Transverse colon (tissue), 4 donors: ENCODE results near the gene NEK5. TPM values are rescaled to one million over a fixed set of nuclear protein-coding genes. Genes with fewer than 3 reads are reported as not detected.

Experiments
- DNase-seq: peaks from one replicate; pipeline ENCODE4 v3.0.0-alpha.2; 2019
- H3K27ac ChIP-seq, 4 donors: fragments of 200-600 bp; sonication (generic); 2 replicates each; pipeline ENCODE4 v1.5.1; 2016 to 2018; ENCODE audit warnings: inconsistent platforms in 4 of 4
- H3K27me3 ChIP-seq: fragments of 200-600 bp; sonication (generic); 2 replicates; pipeline ENCODE4 v1.5.1; 2017; ENCODE audit warnings: inconsistent platforms
- H3K36me3 ChIP-seq, 4 donors: fragments of 200-600 bp; sonication (generic); 2 replicates each; pipeline ENCODE4 v1.5.1; 2017 to 2019; ENCODE audit warnings: inconsistent platforms in 4 of 4
- H3K4me1 ChIP-seq, 4 donors: fragments of 200-600 bp; sonication (generic); 2 replicates each; pipeline ENCODE4 v1.5.1; 2017 to 2020; ENCODE audit warnings: inconsistent platforms in 4 of 4
- H3K4me3 ChIP-seq, 4 donors: fragments of 200-600 bp; sonication (generic); 1 replicate in 1 of 4; 2 replicates in 3 of 4; pipeline versions ENCODE4 v1.5.1 to v1.6.1; 2017 to 2019; ENCODE audit warnings: inconsistent platforms in 4 of 4
- H3K9me3 ChIP-seq, 2 donors: fragments of 200-600 bp; sonication (generic); 2 replicates each; pipeline ENCODE4 v1.5.1; 2017 to 2019; ENCODE audit warnings: inconsistent platforms in 2 of 2
- CTCF ChIP-seq, 5 experiments: fragments of 200-600 bp in 3 of 5; fragments of 450-650 bp in 2 of 5; sonication (generic) in 3 of 5; IDR thresholded peaks; 1 replicate in 2 of 5; 2 replicates in 3 of 5; pipeline ENCODE4 v1.5.1; 2016 to 2017; ENCODE audit warnings: antibody characterized with exemption in 5 of 5, inconsistent platforms in 3 of 5, mild to moderate bottlenecking in 2 of 5, moderate library complexity in 1 of 5
- EP300 ChIP-seq: sonication (generic); formaldehyde crosslinking; IDR thresholded peaks from one replicate; pipeline ENCODE4 v1.6.1; 2017; ENCODE audit warnings: antibody characterized with exemption, low read depth
- POLR2A ChIP-seq: fragments of 450-650 bp; IDR thresholded peaks from one replicate; pipeline ENCODE4 v1.6.1; 2016; ENCODE audit warnings: antibody characterized with exemption, mild to moderate bottlenecking, moderate library complexity
- POLR2AphosphoS5 ChIP-seq, 3 donors: sonication (generic); formaldehyde crosslinking; IDR thresholded peaks; one replicate each; pipeline ENCODE4 v1.6.1; 2016; ENCODE audit warnings: antibody characterized with exemption in 3 of 3
- WGBS, 2 donors: methylation state at CpG; one replicate each; pipeline ENCODE4 v1.1.5; 2018; ENCODE audit warnings: low coverage in 1 of 2; 5-methylcytosine and 5-hydroxymethylcytosine counted together
- in situ Hi-C, 4 donors: fragments of 200-750 bp; cut with MboI; loops; one replicate each; pipeline versions ENCODE4 v1.15.0 to v1.15.1; 2017; ENCODE audit warnings: low sequenced_read_pairs in 3 of 4, low pct_ligation_motif_present in 1 of 4, low pct_unique_long_range_greater_than_20kb in 1 of 4
- intact Hi-C: fragments of 100-400 bp; cut with DNase I; formaldehyde crosslinking; loops from one replicate; pipeline ENCODE4 v1.15.1; 2023; ENCODE audit warnings: low total_unique reads
- total RNA-seq, 4 donors: library from RNA; depleted of rRNA; stranded (reverse); fragments of >200 nt; gene quantifications; one replicate each; pipeline ENCODE4 v1.1.0, GENCODE V29; 2016

Gene NEK5
- total RNA-seq, 4 donors from 2014 or later = 0.14 to 0.48 TPM; not detected in 2

GRCh38 chr13:52001120-52001731, 127.6 kb downstream of the NEK5 start:
- Histone ChIP-seq H3K4me3 (no peak overlapping the region), H3K27me3 (no peaks in the 10 kb centered on the region), H3K27ac (no peak overlapping the region), H3K9me3 (no peaks in the 10 kb centered on the region), H3K4me1 (peaks cover 3 to 30% (median 16%) of the 10 kb centered on the region in 4 donors), H3K36me3 (no peaks in the 10 kb centered on the region)
- intact Hi-C loops = loop anchor here (10.0 kb wide), 1 partner anchor 124 kb away; the partner anchor contains the start of gene NEK5
- 34 to 42% methylated on average over 3 of the region's 3 CpGs for WGBS, 2 donors
- TF ChIP-seq EP300 (no peak), CTCF (IDR thresholded peaks at IDR 0.05) (peak; percentile 58 to 74 (median 70))
- DNase-seq = no peak
- in situ Hi-C loops = loop anchor here in 2 of 4 donors (10.0 to 25.0 kb wide), 4 partner anchors 124 to 461 kb away; partner anchors contain the start of genes CKAP2 (in 1 of the 2), NEK5 (in 1 of the 2) and VPS36 (in 1 of the 2)

- in situ Hi-C loops = loop anchor here in 2 of 4 donors (10.0 to 25.0 kb wide), 4 partner anchors 125 to 462 kb away; partner anchors contain the start of genes CKAP2 (in 1 of the 2), NEK5 (in 1 of the 2) and VPS36 (in 1 of the 2)
- intact Hi-C loops = loop anchor here (10.0 kb wide), 1 partner anchor 125 kb away; the partner anchor contains the start of gene NEK5
Measured at GRCh38 chr13:51999921-52000320, 129.0 kb downstream of the NEK5 start.

GRCh38 chr13:51999510-51999911, 129.4 kb downstream of the NEK5 start:
- no peak for DNase-seq
- WGBS, 2 donors = 73 to 80% methylated on average over 2 to 13 of the region's 13 CpGs
- Histone ChIP-seq H3K27me3 (no peaks in the 10 kb centered on the region), H3K36me3 (no peaks in the 10 kb centered on the region), H3K4me1 (peaks cover 14 to 40% (median 22%) of the 10 kb centered on the region in 4 donors), H3K4me3 (no peak overlapping the region), H3K9me3 (no peaks in the 10 kb centered on the region), H3K27ac (peak overlapping the region in 1 of 4 donors; percentile 14)
- in situ Hi-C loops = no loop called here
- TF ChIP-seq EP300 (no peak), CTCF (IDR thresholded peaks at IDR 0.05) (no peak), POLR2A (no peak), POLR2AphosphoS5 (IDR thresholded peaks at IDR 0.05) (no peak)
- intact Hi-C loops = no loop called here

More at GRCh38 chr13:51999921-52000320, 129.0 kb downstream of the NEK5 start:
- no peaks in the 10 kb centered on the region for H3K36me3 ChIP-seq
- peaks cover 14 to 40% (median 24%) of the 10 kb centered on the region in 4 donors for H3K4me1 ChIP-seq
- no peaks in the 10 kb centered on the region for H3K27me3 ChIP-seq
- H3K27ac ChIP-seq = no peak overlapping the region
- no peaks in the 10 kb centered on the region for H3K9me3 ChIP-seq
- DNase-seq = no peak
- 38% methylated on average over 1 of the region's 1 CpG; no CpG with 5 or more reads in 1 of the 2 donors for WGBS, 2 donors
- H3K4me3 ChIP-seq = no peak overlapping the region
- no peak for TF ChIP-seq CTCF (IDR thresholded peaks at IDR 0.05)
- no peak for TF ChIP-seq EP300
- no peak for TF ChIP-seq POLR2AphosphoS5 (IDR thresholded peaks at IDR 0.05)
- no peak for TF ChIP-seq POLR2A

- 40 to 52% methylated on average over 1 to 6 of the region's 6 CpGs for WGBS, 2 donors
- peaks cover 14 to 35% (median 18%) of the 10 kb centered on the region in 4 donors for H3K4me1 ChIP-seq
- no peaks in the 10 kb centered on the region for H3K9me3 ChIP-seq
- no peak for DNase-seq
- in situ Hi-C loops (no loop called here), intact Hi-C loops (no loop called here)
- no peak for TF ChIP-seq POLR2A
- no peak for TF ChIP-seq CTCF (IDR thresholded peaks at IDR 0.05)
- TF ChIP-seq EP300 = no peak
- no peak for TF ChIP-seq POLR2AphosphoS5 (IDR thresholded peaks at IDR 0.05)
- no peaks in the 10 kb centered on the region for H3K36me3 ChIP-seq
- peak overlapping the region in 1 of 4 donors; percentile 14 for H3K27ac ChIP-seq
- H3K4me3 ChIP-seq = no peak overlapping the region
- no peaks in the 10 kb centered on the region for H3K27me3 ChIP-seq
Measured at GRCh38 chr13:51998723-51999509, 130.0 kb downstream of the NEK5 start.
